Astrocyte of the spinal cord (primary cell): ENCODE measurements around the gene CACYBP.

Source experiments
- DNase-seq: peaks from one replicate; pipeline ENCODE4 v3.0.0; 2011; ENCODE audit warnings: low read depth, low spot score
- H3K4me3 ChIP-seq: 2 replicates; pipeline ENCODE4 v1.5.1; 2011; ENCODE audit warnings: low read depth, mild to moderate bottlenecking, low read length, moderate library complexity
- in situ Hi-C: cut with HindIII; loops from 2 replicates; pipeline ENCODE4 v1.10.0; 2017; ENCODE audit warnings: low sequenced_read_pairs
- TF ChIP-seq, protein P1 (sequence below): IDR thresholded peaks from 2 replicates; pipeline ENCODE4 v1.5.1; 2012; ENCODE audit warnings: low read depth, mild to moderate bottlenecking, low read length, inconsistent platforms

The CACYBP gene

GRCh38 chr1:175002910-175003517 lies 3.3 kb downstream of the CACYBP start:
- no peak overlapping the region for H3K4me3 ChIP-seq
- in situ Hi-C loops: no loop called here
- no peak for DNase-seq
- TF ChIP-seq, protein P1, sequence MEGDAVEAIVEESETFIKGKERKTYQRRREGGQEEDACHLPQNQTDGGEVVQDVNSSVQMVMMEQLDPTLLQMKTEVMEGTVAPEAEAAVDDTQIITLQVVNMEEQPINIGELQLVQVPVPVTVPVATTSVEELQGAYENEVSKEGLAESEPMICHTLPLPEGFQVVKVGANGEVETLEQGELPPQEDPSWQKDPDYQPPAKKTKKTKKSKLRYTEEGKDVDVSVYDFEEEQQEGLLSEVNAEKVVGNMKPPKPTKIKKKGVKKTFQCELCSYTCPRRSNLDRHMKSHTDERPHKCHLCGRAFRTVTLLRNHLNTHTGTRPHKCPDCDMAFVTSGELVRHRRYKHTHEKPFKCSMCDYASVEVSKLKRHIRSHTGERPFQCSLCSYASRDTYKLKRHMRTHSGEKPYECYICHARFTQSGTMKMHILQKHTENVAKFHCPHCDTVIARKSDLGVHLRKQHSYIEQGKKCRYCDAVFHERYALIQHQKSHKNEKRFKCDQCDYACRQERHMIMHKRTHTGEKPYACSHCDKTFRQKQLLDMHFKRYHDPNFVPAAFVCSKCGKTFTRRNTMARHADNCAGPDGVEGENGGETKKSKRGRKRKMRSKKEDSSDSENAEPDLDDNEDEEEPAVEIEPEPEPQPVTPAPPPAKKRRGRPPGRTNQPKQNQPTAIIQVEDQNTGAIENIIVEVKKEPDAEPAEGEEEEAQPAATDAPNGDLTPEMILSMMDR: no peak

DNA sequence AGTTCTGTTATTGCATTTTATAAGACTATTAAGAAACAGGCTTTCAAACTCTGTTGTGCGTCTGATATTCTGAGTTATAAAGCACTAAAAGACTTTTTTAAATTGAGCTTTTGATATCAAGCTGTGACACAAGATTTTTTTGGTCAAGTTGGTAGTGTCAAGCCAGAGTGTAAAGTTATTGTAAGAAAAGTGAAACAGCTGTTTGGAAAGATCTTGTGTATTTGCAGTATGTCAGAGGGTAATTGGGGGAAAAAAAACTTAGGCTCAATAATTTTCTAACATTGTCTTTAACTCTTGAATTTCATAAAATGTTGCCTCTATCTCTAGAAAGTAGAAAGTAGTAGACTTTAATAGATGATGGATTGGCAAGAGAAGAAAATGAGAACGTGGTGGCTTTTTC lies 3.8 kb downstream of the CACYBP start:
- TF ChIP-seq, protein P1: no peak
- no peak overlapping the region for H3K4me3 ChIP-seq
- in situ Hi-C loops: no loop called here
- DNase-seq: no peak

- DNase-seq: peak; percentile 46
- in situ Hi-C loops: no loop called here
- TF ChIP-seq, protein P1: no peak
- H3K4me3 ChIP-seq: no peak overlapping the region
Measured at GRCh38 chr1:175005085-175005783, 5.5 kb downstream of the CACYBP start.

- H3K4me3 ChIP-seq: no peak overlapping the region
Measured at GRCh38 chr1:175009532-175009931, 9.8 kb downstream of the CACYBP start.

GRCh38 chr1:175013445-175013844 lies 13.7 kb downstream of the CACYBP start:
- in situ Hi-C loops: no loop called here
- TF ChIP-seq, protein P1: no peak
- no peak overlapping the region for H3K4me3 ChIP-seq
- DNase-seq: no peak

More at GRCh38 chr1:175009532-175009931, 9.8 kb downstream of the CACYBP start:
- no peak for DNase-seq
- TF ChIP-seq, protein P1: no peak
- in situ Hi-C loops: no loop called here

DNA sequence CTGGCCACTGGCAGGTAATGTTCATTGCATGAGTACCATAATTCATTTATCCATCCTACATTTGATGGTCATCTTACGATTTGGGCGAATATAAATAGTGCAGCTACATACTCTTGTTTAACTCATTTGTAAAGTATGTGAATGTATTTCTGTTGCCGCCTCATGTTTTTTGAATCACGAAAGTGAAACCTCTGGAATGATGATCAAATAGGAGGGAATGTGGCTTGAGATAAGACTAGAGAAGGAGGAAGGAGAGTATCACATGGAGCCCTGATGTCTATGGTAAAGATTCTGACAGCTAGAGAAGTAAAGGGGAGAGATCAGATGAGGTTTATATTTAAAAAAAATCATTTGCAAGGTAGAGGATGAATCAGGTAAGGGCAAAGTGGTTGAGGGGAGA lies 15.5 kb downstream of the CACYBP start:
- H3K4me3 ChIP-seq: no peak overlapping the region
- in situ Hi-C loops: no loop called here
- DNase-seq: peak; percentile 81
- TF ChIP-seq, protein P1: no peak
